ENCODE data around the gene KCNQ5. TPM values are rescaled to one million over a fixed set of nuclear protein-coding genes. Genes with fewer than 3 reads are reported as not detected.

Gene KCNQ5
- total RNA-seq, 3 donors from 2014 or later (not counting 1 experiment from before 2014, with no cell fraction given), result 8.2 to 9.7 (median 8.7) TPM

DNA sequence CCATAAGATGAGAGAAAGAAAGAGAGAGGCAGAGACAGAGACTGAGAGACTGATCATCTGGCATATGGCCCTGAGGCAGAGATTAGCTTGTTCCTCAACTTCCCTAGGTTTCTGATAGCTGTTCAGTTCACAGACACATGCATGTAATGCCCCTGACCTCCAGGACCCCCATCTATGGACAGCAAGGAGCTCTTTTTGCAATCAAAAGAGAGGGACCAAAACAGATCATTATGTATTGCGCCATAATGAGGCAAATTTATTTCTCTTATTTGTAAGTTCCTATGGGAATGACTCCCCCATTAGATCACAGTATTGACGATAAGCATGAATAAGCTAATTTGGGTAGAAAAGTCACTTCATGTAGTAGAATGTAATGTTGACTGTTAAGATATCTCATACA, 25.6 kb downstream of the KCNQ5 start:
- Histone ChIP-seq H3K9me3 (ENCODE audit: control insufficient read depth, insufficient read depth, low read length) (no peaks in the 10 kb centered on the region), H3K4me3 (ENCODE audit: low read length) (no peak overlapping the region), H3K27ac (ENCODE audit: low read length) (no peak overlapping the region), H3K27me3 (ENCODE audit: control insufficient read depth, insufficient read depth, low read length) (no peaks in the 10 kb centered on the region), H3K4me1 (ENCODE audit: control insufficient read depth, insufficient read depth, low read length) (no peaks in the 10 kb centered on the region), H3K36me3 (ENCODE audit: control insufficient read depth, insufficient read depth, low read length) (no peaks in the 10 kb centered on the region)
- WGBS (ENCODE audit: insufficient coverage), result no CpG with 5 or more reads among the region's 2 CpGs
- DNase-seq (no peak), ATAC-seq (no peak)
- H3K27ac Mint-ChIP-seq, result no peak overlapping the region
- H3K4me3 Mint-ChIP-seq, result no peak overlapping the region
- no peaks in the 10 kb centered on the region for H3K36me3 Mint-ChIP-seq
- no peaks in the 10 kb centered on the region for H3K27me3 Mint-ChIP-seq (ENCODE audit: low read depth in 2 of 2)
- H3K4me1 Mint-ChIP-seq, result peaks cover 4% of the 10 kb centered on the region in 2 donors
- intact Hi-C loops (cut with micrococcal nuclease), result no loop called here
- TF ChIP-seq, protein P1, sequence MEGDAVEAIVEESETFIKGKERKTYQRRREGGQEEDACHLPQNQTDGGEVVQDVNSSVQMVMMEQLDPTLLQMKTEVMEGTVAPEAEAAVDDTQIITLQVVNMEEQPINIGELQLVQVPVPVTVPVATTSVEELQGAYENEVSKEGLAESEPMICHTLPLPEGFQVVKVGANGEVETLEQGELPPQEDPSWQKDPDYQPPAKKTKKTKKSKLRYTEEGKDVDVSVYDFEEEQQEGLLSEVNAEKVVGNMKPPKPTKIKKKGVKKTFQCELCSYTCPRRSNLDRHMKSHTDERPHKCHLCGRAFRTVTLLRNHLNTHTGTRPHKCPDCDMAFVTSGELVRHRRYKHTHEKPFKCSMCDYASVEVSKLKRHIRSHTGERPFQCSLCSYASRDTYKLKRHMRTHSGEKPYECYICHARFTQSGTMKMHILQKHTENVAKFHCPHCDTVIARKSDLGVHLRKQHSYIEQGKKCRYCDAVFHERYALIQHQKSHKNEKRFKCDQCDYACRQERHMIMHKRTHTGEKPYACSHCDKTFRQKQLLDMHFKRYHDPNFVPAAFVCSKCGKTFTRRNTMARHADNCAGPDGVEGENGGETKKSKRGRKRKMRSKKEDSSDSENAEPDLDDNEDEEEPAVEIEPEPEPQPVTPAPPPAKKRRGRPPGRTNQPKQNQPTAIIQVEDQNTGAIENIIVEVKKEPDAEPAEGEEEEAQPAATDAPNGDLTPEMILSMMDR (IDR thresholded peaks at IDR 0.05), result no peak
- peaks cover 0 to 3% of the 10 kb centered on the region in 2 donors for H3K9me3 Mint-ChIP-seq

DNA sequence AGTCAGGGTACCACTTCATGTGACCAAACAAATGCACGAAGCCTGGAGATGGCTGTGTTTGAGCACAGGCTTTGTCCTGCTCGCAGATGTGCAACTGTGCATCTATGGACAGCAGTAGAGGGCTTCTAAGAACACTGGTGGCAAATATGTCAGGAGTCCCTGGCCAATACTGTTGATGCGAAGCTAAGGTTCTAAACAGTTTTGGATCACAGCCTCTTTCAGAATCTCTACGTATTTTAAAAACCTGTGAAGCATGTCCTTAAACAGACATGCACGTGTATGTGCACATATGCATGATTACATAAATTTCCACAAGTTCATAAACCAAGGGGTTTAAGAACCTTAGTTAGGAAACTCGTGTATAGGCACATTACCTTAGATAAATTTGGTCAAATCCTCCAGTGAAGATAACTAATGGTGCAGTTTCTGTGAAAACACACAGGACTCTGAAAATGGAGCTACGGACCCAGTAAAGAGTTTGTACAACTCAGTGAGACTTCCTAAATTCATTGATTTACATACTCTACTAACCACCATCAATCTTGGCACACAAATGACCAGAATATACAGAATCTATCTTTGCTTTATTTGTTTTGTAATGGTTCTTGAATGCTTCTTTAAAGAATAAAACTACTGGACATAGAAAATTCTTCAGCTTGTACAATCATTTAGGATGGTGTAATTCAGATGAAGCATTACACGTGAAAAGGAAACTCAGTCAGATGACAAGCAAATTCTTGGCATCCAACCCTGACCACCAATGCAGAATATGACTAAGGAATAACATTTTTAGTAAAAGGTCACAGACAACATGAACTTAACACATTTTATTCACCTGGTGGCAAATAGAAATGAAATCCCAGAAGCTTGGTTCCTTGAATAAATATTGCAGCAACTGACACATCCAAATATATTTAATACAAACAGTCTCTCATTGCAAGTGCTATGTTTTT, 27.4 kb downstream of the KCNQ5 start:
- Histone ChIP-seq H3K4me3 (ENCODE audit: low read length) (no peak overlapping the region), H3K36me3 (ENCODE audit: control insufficient read depth, insufficient read depth, low read length) (no peaks in the 10 kb centered on the region), H3K4me1 (ENCODE audit: control insufficient read depth, insufficient read depth, low read length) (no peaks in the 10 kb centered on the region), H3K9me3 (ENCODE audit: control insufficient read depth, insufficient read depth, low read length) (no peaks in the 10 kb centered on the region), H3K27ac (ENCODE audit: low read length) (no peak overlapping the region), H3K27me3 (ENCODE audit: control insufficient read depth, insufficient read depth, low read length) (no peaks in the 10 kb centered on the region)
- TF ChIP-seq, protein P1 (IDR thresholded peaks at IDR 0.05), result no peak
- H3K27me3 Mint-ChIP-seq (ENCODE audit: low read depth in 2 of 2), result no peaks in the 10 kb centered on the region
- H3K36me3 Mint-ChIP-seq, result no peaks in the 10 kb centered on the region
- no peak overlapping the region for H3K4me3 Mint-ChIP-seq
- intact Hi-C loops (cut with micrococcal nuclease), result no loop called here
- 85% methylated on average over 7 of the region's 8 CpGs for WGBS (ENCODE audit: insufficient coverage)
- ATAC-seq (no peak), DNase-seq (no peak)
- no peaks in the 10 kb centered on the region for H3K4me1 Mint-ChIP-seq
- peaks cover 0 to 3% of the 10 kb centered on the region in 2 donors for H3K9me3 Mint-ChIP-seq
- no peak overlapping the region for H3K27ac Mint-ChIP-seq

DNA sequence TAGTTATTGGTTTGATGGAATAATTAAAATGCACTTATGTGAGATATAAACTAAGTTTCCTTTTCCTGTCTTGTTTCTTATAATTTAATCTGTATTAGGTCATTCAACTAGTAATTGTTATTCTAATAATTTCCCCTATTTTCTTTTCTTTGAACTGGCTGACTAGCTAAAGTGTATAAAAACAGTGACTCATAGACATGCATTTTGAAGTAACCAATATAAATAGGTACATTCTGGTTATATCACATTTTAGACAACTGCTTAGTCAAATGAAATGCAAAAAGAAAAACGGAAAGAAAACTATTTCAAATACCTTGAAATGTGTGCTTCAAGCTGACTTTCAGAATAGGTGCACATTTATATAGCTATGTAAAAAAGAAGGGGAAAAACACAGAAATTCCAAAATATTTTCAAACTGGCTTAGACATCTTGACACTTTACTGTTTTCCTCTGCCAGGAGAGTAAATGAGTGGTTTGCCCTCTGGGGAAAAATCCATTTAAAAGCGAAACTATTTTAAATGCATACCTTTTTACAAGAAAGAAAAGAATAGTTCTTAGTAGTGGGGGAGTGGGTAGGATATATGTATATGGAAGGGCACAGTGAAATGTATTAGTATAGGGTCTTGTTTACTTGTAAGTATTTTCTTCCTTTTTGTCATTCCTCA, 28.3 kb downstream of the KCNQ5 start:
- H3K4me3 Mint-ChIP-seq, result no peak overlapping the region

More for the DNA sequence above, 28.3 kb downstream of the KCNQ5 start:
- Histone ChIP-seq H3K27me3 (ENCODE audit: control insufficient read depth, insufficient read depth, low read length) (no peaks in the 10 kb centered on the region), H3K36me3 (ENCODE audit: control insufficient read depth, insufficient read depth, low read length) (no peaks in the 10 kb centered on the region), H3K9me3 (ENCODE audit: control insufficient read depth, insufficient read depth, low read length) (no peaks in the 10 kb centered on the region), H3K27ac (ENCODE audit: low read length) (no peak overlapping the region), H3K4me1 (ENCODE audit: control insufficient read depth, insufficient read depth, low read length) (no peaks in the 10 kb centered on the region), H3K4me3 (ENCODE audit: low read length) (no peak overlapping the region)
- H3K4me1 Mint-ChIP-seq, result no peaks in the 10 kb centered on the region
- ATAC-seq (no peak), DNase-seq (no peak)
- TF ChIP-seq, protein P1 (IDR thresholded peaks at IDR 0.05), result no peak
- intact Hi-C loops (cut with micrococcal nuclease), result no loop called here
- no peaks in the 10 kb centered on the region for H3K27me3 Mint-ChIP-seq (ENCODE audit: low read depth in 2 of 2)
- H3K9me3 Mint-ChIP-seq, result peaks cover 0 to 3% of the 10 kb centered on the region in 2 donors
- no peak overlapping the region for H3K27ac Mint-ChIP-seq
- no peaks in the 10 kb centered on the region for H3K36me3 Mint-ChIP-seq
- no CpG with 5 or more reads among the region's 2 CpGs for WGBS (ENCODE audit: insufficient coverage)
